ENCODE measurements around the gene HTT. TPM values are rescaled to one million over a fixed set of nuclear protein-coding genes. Genes with fewer than 3 reads are reported as not detected.

The HTT gene
- total and polyA plus RNA-seq, 9 of the 15 experiments (the other 6 are each of a cell fraction or from before 2014, with no cell fraction given), result 0.66 to 31.6 (median 14.7) TPM

DNA sequence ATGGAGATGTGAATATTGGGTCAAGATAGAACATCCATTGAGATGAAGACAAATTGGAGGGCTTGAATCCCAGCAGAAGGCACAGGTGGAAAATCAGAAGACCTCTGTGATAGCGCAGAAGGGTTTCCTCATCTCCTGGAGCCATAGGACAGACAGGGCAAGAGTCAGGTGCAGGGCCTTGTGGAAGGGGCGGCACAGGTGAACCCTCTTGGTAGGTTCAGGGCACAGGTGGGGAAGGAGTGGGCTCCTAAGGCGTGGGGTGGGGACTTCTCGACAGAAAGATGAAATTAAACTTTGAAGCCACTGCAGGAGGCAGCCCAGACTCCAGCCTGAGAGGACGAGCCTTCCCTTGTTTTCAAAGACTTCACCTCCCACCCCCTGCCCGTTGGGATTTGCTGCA is 209.0 kb downstream of the HTT start (continued):
- TF ChIP-seq, protein P1, sequence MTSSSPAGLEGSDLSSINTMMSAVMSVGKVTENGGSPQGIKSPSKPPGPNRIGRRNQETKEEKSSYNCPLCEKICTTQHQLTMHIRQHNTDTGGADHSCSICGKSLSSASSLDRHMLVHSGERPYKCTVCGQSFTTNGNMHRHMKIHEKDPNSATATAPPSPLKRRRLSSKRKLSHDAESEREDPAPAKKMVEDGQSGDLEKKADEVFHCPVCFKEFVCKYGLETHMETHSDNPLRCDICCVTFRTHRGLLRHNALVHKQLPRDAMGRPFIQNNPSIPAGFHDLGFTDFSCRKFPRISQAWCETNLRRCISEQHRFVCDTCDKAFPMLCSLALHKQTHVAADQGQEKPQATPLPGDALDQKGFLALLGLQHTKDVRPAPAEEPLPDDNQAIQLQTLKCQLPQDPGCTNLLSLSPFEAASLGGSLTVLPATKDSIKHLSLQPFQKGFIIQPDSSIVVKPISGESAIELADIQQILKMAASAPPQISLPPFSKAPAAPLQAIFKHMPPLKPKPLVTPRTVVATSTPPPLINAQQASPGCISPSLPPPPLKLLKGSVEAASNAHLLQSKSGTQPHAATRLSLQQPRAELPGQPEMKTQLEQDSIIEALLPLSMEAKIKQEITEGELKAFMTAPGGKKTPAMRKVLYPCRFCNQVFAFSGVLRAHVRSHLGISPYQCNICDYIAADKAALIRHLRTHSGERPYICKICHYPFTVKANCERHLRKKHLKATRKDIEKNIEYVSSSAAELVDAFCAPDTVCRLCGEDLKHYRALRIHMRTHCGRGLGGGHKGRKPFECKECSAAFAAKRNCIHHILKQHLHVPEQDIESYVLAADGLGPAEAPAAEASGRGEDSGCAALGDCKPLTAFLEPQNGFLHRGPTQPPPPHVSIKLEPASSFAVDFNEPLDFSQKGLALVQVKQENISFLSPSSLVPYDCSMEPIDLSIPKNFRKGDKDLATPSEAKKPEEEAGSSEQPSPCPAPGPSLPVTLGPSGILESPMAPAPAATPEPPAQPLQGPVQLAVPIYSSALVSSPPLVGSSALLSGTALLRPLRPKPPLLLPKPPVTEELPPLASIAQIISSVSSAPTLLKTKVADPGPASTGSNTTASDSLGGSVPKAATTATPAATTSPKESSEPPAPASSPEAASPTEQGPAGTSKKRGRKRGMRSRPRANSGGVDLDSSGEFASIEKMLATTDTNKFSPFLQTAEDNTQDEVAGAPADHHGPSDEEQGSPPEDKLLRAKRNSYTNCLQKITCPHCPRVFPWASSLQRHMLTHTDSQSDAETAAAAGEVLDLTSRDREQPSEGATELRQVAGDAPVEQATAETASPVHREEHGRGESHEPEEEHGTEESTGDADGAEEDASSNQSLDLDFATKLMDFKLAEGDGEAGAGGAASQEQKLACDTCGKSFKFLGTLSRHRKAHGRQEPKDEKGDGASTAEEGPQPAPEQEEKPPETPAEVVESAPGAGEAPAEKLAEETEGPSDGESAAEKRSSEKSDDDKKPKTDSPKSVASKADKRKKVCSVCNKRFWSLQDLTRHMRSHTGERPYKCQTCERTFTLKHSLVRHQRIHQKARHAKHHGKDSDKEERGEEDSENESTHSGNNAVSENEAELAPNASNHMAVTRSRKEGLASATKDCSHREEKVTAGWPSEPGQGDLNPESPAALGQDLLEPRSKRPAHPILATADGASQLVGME (CRISPR knock-in tag; IDR thresholded peaks at IDR 0.05), result no peak
- no peak for TF ChIP-seq NFIX (CRISPR knock-in tag; IDR thresholded peaks at IDR 0.05; ENCODE audit: low read depth)
- no peak for TF ChIP-seq GATAD2B (IDR thresholded peaks at IDR 0.05; ENCODE audit: borderline replicate concordance)
- no peak for TF ChIP-seq TFAM (CRISPR knock-in tag; conservative IDR thresholded peaks at IDR 0.05)
- TF ChIP-seq CBX1 (IDR thresholded peaks at IDR 0.05; ENCODE audit: low read depth), result no peak
- TF ChIP-seq, protein P2, sequence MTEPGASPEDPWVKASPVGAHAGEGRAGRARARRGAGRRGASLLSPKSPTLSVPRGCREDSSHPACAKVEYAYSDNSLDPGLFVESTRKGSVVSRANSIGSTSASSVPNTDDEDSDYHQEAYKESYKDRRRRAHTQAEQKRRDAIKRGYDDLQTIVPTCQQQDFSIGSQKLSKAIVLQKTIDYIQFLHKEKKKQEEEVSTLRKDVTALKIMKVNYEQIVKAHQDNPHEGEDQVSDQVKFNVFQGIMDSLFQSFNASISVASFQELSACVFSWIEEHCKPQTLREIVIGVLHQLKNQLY (CRISPR knock-in tag; conservative IDR thresholded peaks at IDR 0.05), result no peak
- TF ChIP-seq KHSRP (IDR thresholded peaks at IDR 0.05), result no peak
- no peak for TF ChIP-seq RBM17 (IDR thresholded peaks at IDR 0.05; ENCODE audit: borderline replicate concordance, low read depth, low read length)
- TF ChIP-seq ZNF354B (CRISPR knock-in tag; IDR thresholded peaks at IDR 0.05), result no peak
- no peak for TF ChIP-seq ZNF507 (tag; conservative IDR thresholded peaks at IDR 0.05)
- TF ChIP-seq FIP1L1 (IDR thresholded peaks at IDR 0.05; ENCODE audit: low read depth, low read length, poor library complexity, severe bottlenecking), result no peak
- TF ChIP-seq ZNF41 (CRISPR knock-in tag; conservative IDR thresholded peaks at IDR 0.05), result no peak
